Endothelial cell of umbilical vein (primary cell): ENCODE results near the gene C4orf50.

Experiments
- CTCF ChIP-seq, 2 donors: IDR thresholded peaks; 1 replicate in 1 of 2; 2 replicates in 1 of 2; pipeline ENCODE4 v1.5.1; 2011; ENCODE audit warnings: low read length in 2 of 2, mild to moderate bottlenecking in 2 of 2, moderate library complexity in 2 of 2, control low read depth in 1 of 2, inconsistent platforms in 1 of 2, low read depth in 1 of 2; ENCODE audit not compliant: insufficient read depth in 1 of 2; ENCODE audit errors: extremely low read depth in 1 of 2
- EZH2 ChIP-seq: IDR thresholded peaks from 2 replicates; pipeline ENCODE4 v1.6.1; 2012; ENCODE audit warnings: borderline replicate concordance, low read depth, mild to moderate bottlenecking, moderate library complexity, low read length, inconsistent platforms; ENCODE audit not compliant: severe bottlenecking
- JUN ChIP-seq: IDR thresholded peaks from 2 replicates; pipeline ENCODE4 v1.6.1; 2011; ENCODE audit warnings: borderline replicate concordance, low read depth; ENCODE audit not compliant: insufficient read length, insufficient read depth
- POLR2AphosphoS5 ChIP-seq: IDR thresholded peaks from 2 replicates; pipeline ENCODE4 v1.6.1; 2012; ENCODE audit warnings: low read depth, mild to moderate bottlenecking, control low read depth, low read length, moderate library complexity; ENCODE audit not compliant: insufficient read depth

- TF ChIP-seq EZH2, result no peak
- no peak for TF ChIP-seq POLR2AphosphoS5
- TF ChIP-seq JUN, result no peak
- TF ChIP-seq CTCF (IDR thresholded peaks at IDR 0.05; ENCODE audit: extremely low read depth in 1 of 2, insufficient read depth in 1 of 2, low read depth in 1 of 2, low read length in 2 of 2), result no peak
Measured at GRCh38 chr4:5921101-5921980, 96.9 kb downstream of the C4orf50 start.
